Measurements from ENCODE around the gene DENR. TPM values are rescaled to one million over a fixed set of nuclear protein-coding genes. Genes with fewer than 3 reads are reported as not detected.
A peak's percentile ranks its signal among the peaks of the same experiment; 100 is the strongest.

The DENR gene
- total and polyA plus RNA-seq, 2 of the 8 experiments (the other 6 are each of a cell fraction or from before 2014, with no cell fraction given) = 26.9 to 84.0 TPM

DNA sequence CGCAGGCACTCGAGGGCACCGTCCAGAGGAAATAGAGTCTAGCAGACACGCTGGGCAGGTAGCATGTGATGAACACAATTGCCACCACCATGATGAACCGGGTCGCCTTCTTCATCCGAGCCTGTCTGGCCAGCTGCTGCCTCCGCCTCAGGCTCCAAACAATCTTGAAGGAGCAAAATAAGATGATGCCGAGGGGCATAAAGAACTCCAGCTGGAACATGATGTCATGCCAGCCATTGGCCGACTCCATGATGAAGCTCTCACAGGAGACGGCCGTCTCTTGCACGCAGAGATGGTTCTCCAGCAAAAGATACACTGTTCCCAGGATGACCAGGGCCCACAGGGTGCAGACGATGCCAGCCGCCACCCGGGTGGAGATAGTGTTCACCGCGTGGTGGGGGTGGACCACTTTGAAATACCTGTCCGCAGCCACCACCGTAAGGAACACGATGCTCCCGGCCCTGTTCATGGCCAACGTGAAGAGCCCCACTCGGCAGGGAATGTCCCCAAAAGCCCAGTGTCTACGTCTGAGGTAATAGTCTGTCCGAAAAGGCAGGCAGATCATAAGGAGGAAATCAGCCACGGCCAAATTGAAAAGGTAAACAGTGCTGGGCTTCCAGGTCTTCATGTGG lies 22.9 kb upstream of the DENR start:
- peak overlapping the region; percentile 57; the same call in 1 of the 2 replicates for H4K8ac ChIP-seq (ENCODE audit: extremely low read depth, insufficient read depth, low read length)
- H3K27ac ChIP-seq (ENCODE audit: low read depth, low read length) = no peak overlapping the region
- H4K5ac ChIP-seq (ENCODE audit: insufficient read length, low read depth, low read length) = no peak overlapping the region
- no peaks in the 10 kb centered on the region; a peak in 1 of 7 replicates for H3K4me1 ChIP-seq (replicated peaks in 1 of 4; ENCODE audit: control insufficient read depth in 3 of 4, insufficient read depth in 4 of 4, low read length in 3 of 4)
- no peak overlapping the region for H3K23ac ChIP-seq (ENCODE audit: insufficient read length)
- no peak overlapping the region for H3K4ac ChIP-seq (replicated peaks; ENCODE audit: insufficient read length, low read depth, low read length)
- no peak overlapping the region for H3K14ac ChIP-seq (ENCODE audit: insufficient read length)
- DNase-seq (ENCODE audit: low read depth in 1 of 2, low spot score in 2 of 2) = no peak
- H3K9me3 ChIP-seq (ENCODE audit: insufficient read depth in 2 of 2, low read depth in 1 of 2, low read length in 1 of 2) = no peaks in the 10 kb centered on the region
- CTCF ChIA-PET (ENCODE audit: partially characterized antibody) = interaction anchor here (2.4 kb wide), 1 partner anchor 92 kb away, joined by 10 read pairs; no protein-coding TSS in a partner anchor
- H3K4me3 ChIP-seq (ENCODE audit: extremely low read depth in 1 of 4, insufficient read depth in 2 of 4, low read depth in 3 of 4, low read length in 4 of 4) = no peak overlapping the region
- no peaks in the 10 kb centered on the region for H3K27me3 ChIP-seq (replicated peaks in 1 of 4; ENCODE audit: control insufficient read depth in 3 of 4, extremely low read depth in 1 of 4, insufficient read depth in 3 of 4, low read length in 3 of 4)
- no peak overlapping the region; the same call in 1 of the 2 replicates for H2AK5ac ChIP-seq (ENCODE audit: low read depth, low read length)
- H2BK120ac ChIP-seq (replicated peaks; ENCODE audit: low read depth, low read length) = no peak overlapping the region
- no peaks in the 10 kb centered on the region for H4K20me1 ChIP-seq (replicated peaks in 1 of 2; ENCODE audit: control insufficient read depth in 1 of 2, insufficient read depth in 2 of 2, low read length in 2 of 2)
- H3K4me2 ChIP-seq (ENCODE audit: insufficient read depth in 1 of 2, low read depth in 2 of 2, low read length in 2 of 2) = no peak overlapping the region
- H3K56ac ChIP-seq (replicated peaks; ENCODE audit: insufficient read length, low read depth, low read length) = no peak overlapping the region
- no peak for FAIRE-seq
- H3K79me1 ChIP-seq (ENCODE audit: low read depth, low read length) = no peaks in the 10 kb centered on the region
- peak overlapping the region; percentile 52; the same call in 1 of the 2 replicates for H2BK12ac ChIP-seq (ENCODE audit: low read depth, low read length)
- no peaks in the 10 kb centered on the region for H3K36me3 ChIP-seq (ENCODE audit: control insufficient read depth in 2 of 4, insufficient read depth in 4 of 4, low read length in 3 of 4)
- no peak overlapping the region for H2BK20ac ChIP-seq (ENCODE audit: low read length)
- H3K23me2 ChIP-seq (ENCODE audit: low read depth, low read length) = no peaks in the 10 kb centered on the region
- H2BK5ac ChIP-seq (ENCODE audit: low read depth, low read length) = no peak overlapping the region; the same call in 1 of the 2 replicates
- no peak overlapping the region for H3K9ac ChIP-seq (replicated peaks in 1 of 4; ENCODE audit: extremely low read depth in 1 of 4, low read depth in 3 of 4, low read length in 3 of 4)
- WGBS, 2 experiments (ENCODE audit: extremely low coverage in 1 of 2, insufficient coverage in 1 of 2, insufficient read length in 1 of 2, insufficient replicate concordance in 2 of 2, low coverage in 1 of 2, low lambda C conversion rate in 2 of 2, missing lambda C conversion rate in 1 of 2) = 94% methylated on average over 27 of the region's 27 CpGs; no CpG with 5 or more reads in 1 of the 2 experiments
- POLR2A ChIA-PET (ENCODE audit: partially characterized antibody) = no interaction called here
- H3K79me2 ChIP-seq (ENCODE audit: control insufficient read depth in 1 of 2, insufficient read depth in 2 of 2, low read length in 2 of 2) = no peaks in the 10 kb centered on the region
- no peak overlapping the region for H4K91ac ChIP-seq (replicated peaks; ENCODE audit: insufficient read length, low read length)
- no peak overlapping the region for H3K18ac ChIP-seq (ENCODE audit: extremely low read depth, low read length)
- H2BK15ac ChIP-seq (ENCODE audit: low read length) = no peak overlapping the region
- no peak overlapping the region for H2AFZ ChIP-seq (ENCODE audit: low read length)
- TF ChIP-seq CTBP2 (IDR thresholded peaks at IDR 0.05; ENCODE audit: borderline replicate concordance, insufficient read depth, insufficient read length, low read length) (no peak), TAF7 (optimal IDR thresholded peaks at IDR 0.05; ENCODE audit: borderline replicate concordance, low read depth, low read length) (no peak), TAF1 (IDR thresholded peaks at IDR 0.05; ENCODE audit: low read depth, low read length) (no peak), CREB1 (IDR thresholded peaks at IDR 0.05) (no peak), GTF2F1 (IDR thresholded peaks at IDR 0.05; ENCODE audit: borderline replicate concordance, low read depth, low read length) (no peak), JUND (IDR thresholded peaks at IDR 0.05; ENCODE audit: low read length) (no peak), BCL11A (IDR thresholded peaks at IDR 0.05; ENCODE audit: low read depth in 2 of 2, low read length in 2 of 2) (no peak), ZNF274 (IDR thresholded peaks at IDR 0.05; ENCODE audit: borderline replicate concordance, extremely low read depth, low read length) (no peak), EZH2 (IDR thresholded peaks at IDR 0.05; ENCODE audit: low read depth, low read length, severe bottlenecking) (no peak), ASH2L (IDR thresholded peaks at IDR 0.05; ENCODE audit: low read length) (no peak), RFX5 (IDR thresholded peaks at IDR 0.05; ENCODE audit: borderline replicate concordance, low read depth, low read length) (no peak), NANOG (IDR thresholded peaks at IDR 0.05; ENCODE audit: insufficient read depth, low read depth, low read length, poor library complexity, severe bottlenecking) (no peak), CHD2 (IDR thresholded peaks at IDR 0.05; ENCODE audit: low read length) (no peak), SP4 (IDR thresholded peaks at IDR 0.05; ENCODE audit: low read length) (no peak), SP1 (IDR thresholded peaks at IDR 0.05; ENCODE audit: low read depth, low read length) (no peak)

Data from H1 (cell line).